WTC11 (cell line): Measurements from ENCODE around the gene CCDC30. TPM values are rescaled to one million over a fixed set of nuclear protein-coding genes. Genes with fewer than 3 reads are reported as not detected.

Experiments
- ATAC-seq: fragments of 200-7000 bp; cut with Tn5 transposase; 2 replicates; pipeline ENCODE4 v1.10.0; 2021; ENCODE audit warnings: mild to moderate bottlenecking, moderate library complexity
- CTCF ChIA-PET: fragments of 300-600 bp; sonication (Branson Sonifier 250); formaldehyde crosslinking; loops from one replicate; lab custom pipeline; 2021; ENCODE audit warnings: antibody characterized with exemption; lab: Charles Lee
- POLR2A ChIA-PET: fragments of 350-600 bp; sonication (Branson Sonifier 250); formaldehyde crosslinking; loops from one replicate; lab custom pipeline; 2021; ENCODE audit warnings: antibody characterized with exemption; lab: Charles Lee
- DNase-seq: peaks from one replicate; pipeline ENCODE4 v3.0.0; 2021; ENCODE audit warnings: low spot score
- H3K27ac Mint-ChIP-seq: 2 replicates; pipeline ENCODE4 v1.8.0; 2021; ENCODE audit warnings: mixed read lengths
- H3K27me3 Mint-ChIP-seq: 2 replicates; pipeline ENCODE4 v1.8.0; 2021; ENCODE audit warnings: low read depth, mild to moderate bottlenecking, moderate library complexity, mixed read lengths
- H3K36me3 Mint-ChIP-seq: 2 replicates; pipeline ENCODE4 v1.8.0; 2021; ENCODE audit warnings: mixed read lengths
- H3K4me1 Mint-ChIP-seq: 2 replicates; pipeline ENCODE4 v1.8.0; 2022; ENCODE audit warnings: mixed read lengths
- H3K4me3 Mint-ChIP-seq: 2 replicates; pipeline ENCODE4 v1.8.0; 2021; ENCODE audit warnings: mild to moderate bottlenecking, moderate library complexity, mixed read lengths
- H3K9me3 Mint-ChIP-seq: 2 replicates; pipeline ENCODE4 v1.8.0; 2021; ENCODE audit warnings: mixed read lengths
- AFF4 ChIP-seq: sonication (generic); formaldehyde crosslinking; IDR thresholded peaks from 2 replicates; pipeline ENCODE4 v1.8.1; 2023; ENCODE audit warnings: mild to moderate bottlenecking, missing genetic modification reagents, borderline replicate concordance
- CBFB ChIP-seq: sonication (generic); formaldehyde crosslinking; IDR thresholded peaks from 2 replicates; pipeline ENCODE4 v1.8.1; 2022; ENCODE audit warnings: mild to moderate bottlenecking, low read depth, missing genetic modification reagents
- ELF4 ChIP-seq: sonication (generic); formaldehyde crosslinking; IDR thresholded peaks from 2 replicates; pipeline ENCODE4 v1.8.1; 2022; ENCODE audit warnings: low read depth, mild to moderate bottlenecking, moderate library complexity, missing genetic modification reagents
- EMX1 ChIP-seq: fragments of 250-450 bp; sonication (Bioruptor Pico); IDR thresholded peaks from 2 replicates; pipeline ENCODE4 v1.8.0; 2021; ENCODE audit warnings: mild to moderate bottlenecking
- FOXP1 ChIP-seq: sonication (generic); formaldehyde crosslinking; IDR thresholded peaks from 2 replicates; pipeline ENCODE4 v1.8.0; 2022; ENCODE audit warnings: missing genetic modification reagents, mild to moderate bottlenecking, moderate library complexity, borderline replicate concordance
- HMGA2 ChIP-seq: fragments of 250-450 bp; sonication (Bioruptor Pico); IDR thresholded peaks from 2 replicates; pipeline ENCODE4 v1.4.0; 2021; ENCODE audit warnings: mild to moderate bottlenecking, moderate library complexity
- IRF1 ChIP-seq: sonication (generic); formaldehyde crosslinking; IDR thresholded peaks from 2 replicates; pipeline ENCODE4 v1.8.0; 2023; ENCODE audit warnings: missing genetic modification reagents
- NR2C2 ChIP-seq: sonication (generic); formaldehyde crosslinking; IDR thresholded peaks from 2 replicates; pipeline ENCODE4 v1.8.0; 2022; ENCODE audit warnings: mild to moderate bottlenecking, missing genetic modification reagents
- NR3C1 ChIP-seq: sonication (generic); formaldehyde crosslinking; conservative IDR thresholded peaks from 2 replicates; pipeline ENCODE4 v1.8.1; 2023; ENCODE audit warnings: low read depth, mild to moderate bottlenecking, missing genetic modification reagents
- PREB ChIP-seq: sonication (generic); formaldehyde crosslinking; IDR thresholded peaks from 2 replicates; pipeline ENCODE4 v1.8.1; 2022; ENCODE audit warnings: mild to moderate bottlenecking, missing genetic modification reagents, moderate library complexity, borderline replicate concordance
- USF1 ChIP-seq: sonication (generic); formaldehyde crosslinking; IDR thresholded peaks from 2 replicates; pipeline ENCODE4 v1.8.0; 2022; ENCODE audit warnings: mild to moderate bottlenecking, missing genetic modification reagents
- ZBTB21 ChIP-seq: sonication (generic); formaldehyde crosslinking; IDR thresholded peaks from 2 replicates; pipeline ENCODE4 v1.8.1; 2023; ENCODE audit warnings: mild to moderate bottlenecking, missing genetic modification reagents, borderline replicate concordance
- ZBTB43 ChIP-seq: sonication (generic); formaldehyde crosslinking; IDR thresholded peaks from 2 replicates; pipeline ENCODE4 v1.8.1; 2023; ENCODE audit warnings: mild to moderate bottlenecking, missing genetic modification reagents
- ZMAT4 ChIP-seq: fragments of 250-450 bp; sonication (Bioruptor Pico); IDR thresholded peaks from 2 replicates; pipeline ENCODE4 v1.9.0; 2021; ENCODE audit warnings: mild to moderate bottlenecking
- ZNF263 ChIP-seq: sonication (generic); formaldehyde crosslinking; IDR thresholded peaks from 2 replicates; pipeline ENCODE4 v1.8.1; 2022; ENCODE audit warnings: low read depth, mild to moderate bottlenecking, moderate library complexity, missing genetic modification reagents
- ZNF281 ChIP-seq: sonication (generic); formaldehyde crosslinking; IDR thresholded peaks from 2 replicates; pipeline ENCODE4 v1.8.0; 2023; ENCODE audit warnings: mild to moderate bottlenecking, missing genetic modification reagents
- ZNF317 ChIP-seq: sonication (generic); formaldehyde crosslinking; IDR thresholded peaks from 2 replicates; pipeline ENCODE4 v1.8.1; 2023; ENCODE audit warnings: low read depth, mild to moderate bottlenecking, moderate library complexity, missing genetic modification reagents, borderline replicate concordance
- ZSCAN18 ChIP-seq: fragments of 250-450 bp; sonication (Bioruptor Pico); IDR thresholded peaks from 2 replicates; pipeline ENCODE4 v2.1.2; 2022; ENCODE audit warnings: mild to moderate bottlenecking, moderate library complexity
- total RNA-seq: library from RNA; stranded (reverse); gene quantifications from 3 replicates; pipeline ENCODE4 v1.2.3, GENCODE V29; 2021

CCDC30 gene
- total RNA-seq, 1 experiment from 2014 or later = 0.92 TPM

- Mint-ChIP-seq H3K27me3 (no peaks in the 10 kb centered on the region), H3K36me3 (no peaks in the 10 kb centered on the region), H3K9me3 (0 out of 2 replicates have a peak, but pooled peaks cover 4% of the 10 kb centered on the region), H3K27ac (no peak overlapping the region), H3K4me1 (peaks cover 45% of the 10 kb centered on the region), H3K4me3 (no peak overlapping the region)
- DNase-seq (no peak), ATAC-seq (no peak)
- ChIA-PET CTCF (interaction anchor here (0.8 kb wide), 1 partner anchor 57 kb away, joined by 3 read pairs; no protein-coding TSS in a partner anchor), POLR2A (no interaction called here)
- no peak for TF ChIP-seq NR3C1 (CRISPR knock-in tag)
- no peak for TF ChIP-seq NR2C2 (CRISPR knock-in tag)
- no peak for TF ChIP-seq ELF4
- no peak for TF ChIP-seq USF1 (CRISPR knock-in tag)
- TF ChIP-seq ZBTB43 (CRISPR knock-in tag) = no peak
- no peak for TF ChIP-seq ZNF263
- no peak for TF ChIP-seq ZSCAN18
- no peak for TF ChIP-seq PREB
- no peak for TF ChIP-seq ZNF281
- no peak for TF ChIP-seq HMGA2 (CRISPR knock-in tag)
- TF ChIP-seq IRF1 (CRISPR knock-in tag) = no peak
- TF ChIP-seq CBFB = no peak
- no peak for TF ChIP-seq ZMAT4 (CRISPR knock-in tag)
- TF ChIP-seq ZNF317 (CRISPR knock-in tag) = no peak
- TF ChIP-seq EMX1 = no peak
- no peak for TF ChIP-seq FOXP1 (CRISPR knock-in tag)
- no peak for TF ChIP-seq AFF4 (CRISPR knock-in tag)
- no peak for TF ChIP-seq ZBTB21 (CRISPR knock-in tag)
Observed at GRCh38 chr1:42422737-42423136, 40.3 kb upstream of the CCDC30 start.
